ENCODE data around the gene KDM7A. TPM values are rescaled to one million over a fixed set of nuclear protein-coding genes. Genes with fewer than 3 reads are reported as not detected.
"Not testable (repeated sequence)": the region's sequence is repeated elsewhere in the genome, so short reads cannot be mapped to it uniquely, and the experiment has no call there.

Gene KDM7A
- total and polyA plus RNA-seq, 12 donors: 2.7 to 16.4 (median 11.8) TPM

GRCh38 chr7:140203556-140203955 is 26.8 kb upstream of the KDM7A start:
- H3K36me3 ChIP-seq: no peaks in the 10 kb centered on the region
- TF ChIP-seq, protein P1, sequence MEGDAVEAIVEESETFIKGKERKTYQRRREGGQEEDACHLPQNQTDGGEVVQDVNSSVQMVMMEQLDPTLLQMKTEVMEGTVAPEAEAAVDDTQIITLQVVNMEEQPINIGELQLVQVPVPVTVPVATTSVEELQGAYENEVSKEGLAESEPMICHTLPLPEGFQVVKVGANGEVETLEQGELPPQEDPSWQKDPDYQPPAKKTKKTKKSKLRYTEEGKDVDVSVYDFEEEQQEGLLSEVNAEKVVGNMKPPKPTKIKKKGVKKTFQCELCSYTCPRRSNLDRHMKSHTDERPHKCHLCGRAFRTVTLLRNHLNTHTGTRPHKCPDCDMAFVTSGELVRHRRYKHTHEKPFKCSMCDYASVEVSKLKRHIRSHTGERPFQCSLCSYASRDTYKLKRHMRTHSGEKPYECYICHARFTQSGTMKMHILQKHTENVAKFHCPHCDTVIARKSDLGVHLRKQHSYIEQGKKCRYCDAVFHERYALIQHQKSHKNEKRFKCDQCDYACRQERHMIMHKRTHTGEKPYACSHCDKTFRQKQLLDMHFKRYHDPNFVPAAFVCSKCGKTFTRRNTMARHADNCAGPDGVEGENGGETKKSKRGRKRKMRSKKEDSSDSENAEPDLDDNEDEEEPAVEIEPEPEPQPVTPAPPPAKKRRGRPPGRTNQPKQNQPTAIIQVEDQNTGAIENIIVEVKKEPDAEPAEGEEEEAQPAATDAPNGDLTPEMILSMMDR (IDR thresholded peaks at IDR 0.05): no peak
- DNase-seq (no peak), ATAC-seq (no peak)
- H3K9me3 ChIP-seq: peaks cover 0 to 13% (median 0%) of the 10 kb centered on the region in 11 donors
- H3K4me1 ChIP-seq: no peaks in the 10 kb centered on the region
- intact Hi-C loops (cut with DNase I): no loop called here
- H3K27ac ChIP-seq: no peak overlapping the region
- H3K4me3 ChIP-seq: no peak overlapping the region
- H3K27me3 ChIP-seq: no peaks in the 10 kb centered on the region

DNA sequence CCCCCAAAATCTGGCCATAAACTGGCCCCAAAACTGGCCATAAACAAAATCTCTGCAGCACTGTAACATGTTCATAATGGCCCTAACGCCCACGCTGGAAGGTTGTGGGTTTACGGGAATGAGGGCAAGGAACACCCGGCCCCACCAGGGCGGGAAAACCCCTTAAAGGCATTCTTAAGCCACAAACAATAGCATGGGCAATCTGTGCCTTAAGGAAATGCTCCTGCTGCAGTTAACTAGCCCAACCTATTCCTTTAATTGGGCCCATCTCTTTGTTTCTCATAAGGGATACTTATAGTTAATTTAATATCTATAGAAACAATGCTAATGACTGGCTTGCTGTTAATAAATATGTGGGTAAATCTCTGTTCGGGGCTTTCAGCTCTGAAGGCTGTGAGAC is 26.2 kb upstream of the KDM7A start:
- 95 to 97% methylated on average over 6 of the region's 6 CpGs for WGBS, 2 donors
- H3K27ac ChIP-seq; H3K4me1 ChIP-seq; H3K27me3 ChIP-seq; H3K4me3 ChIP-seq; H3K36me3 ChIP-seq; intact Hi-C loops (cut with DNase I); DNase-seq; ATAC-seq: not testable (repeated sequence)
- H3K9me3 ChIP-seq: peaks cover 0 to 13% (median 0%) of the 10 kb centered on the region in 11 donors

- Histone ChIP-seq H3K36me3 (no peaks in the 10 kb centered on the region), H3K27ac (no peak overlapping the region), H3K4me1 (no peaks in the 10 kb centered on the region), H3K4me3 (no peak overlapping the region), H3K9me3 (peaks cover 0 to 20% (median 0%) of the 10 kb centered on the region in 11 donors), H3K27me3 (no peaks in the 10 kb centered on the region)
- 82 to 89% methylated on average over 6 of the region's 6 CpGs for WGBS, 2 donors
- no peak for ATAC-seq
- DNase-seq: no peak
- intact Hi-C loops (cut with DNase I): no loop called here
- TF ChIP-seq, protein P1 (IDR thresholded peaks at IDR 0.05): no peak
These were observed 24.6 kb upstream of the KDM7A start for GRCh38 chr7:140201393-140201792.

GRCh38 chr7:140200061-140200989 is 23.5 kb upstream of the KDM7A start:
- 81 to 82% methylated on average over 15 of the region's 15 CpGs for WGBS, 2 donors
- TF ChIP-seq, protein P1 (IDR thresholded peaks at IDR 0.05): no peak
- DNase-seq (no peak), ATAC-seq (peak in 7 of 8 donors; percentile 55 to 92 (median 75))
- H3K27me3 ChIP-seq: no peaks in the 10 kb centered on the region
- H3K36me3 ChIP-seq: no peaks in the 10 kb centered on the region
- intact Hi-C loops (cut with DNase I): no loop called here
- no peak overlapping the region for H3K4me3 ChIP-seq
- H3K27ac ChIP-seq: no peak overlapping the region
- H3K4me1 ChIP-seq: no peaks in the 10 kb centered on the region
- H3K9me3 ChIP-seq: peaks cover 0 to 23% (median 0%) of the 10 kb centered on the region in 11 donors

- H3K4me1 ChIP-seq: peaks cover 0 to 5% (median 0%) of the 10 kb centered on the region in 9 donors
- DNase-seq: no peak
- no peak for ATAC-seq
- intact Hi-C loops (cut with DNase I): no loop called here
- H3K27me3 ChIP-seq: no peaks in the 10 kb centered on the region
- 90 to 92% methylated on average over 2 of the region's 2 CpGs for WGBS, 2 donors
- TF ChIP-seq, protein P1 (IDR thresholded peaks at IDR 0.05): no peak
- no peak overlapping the region for H3K27ac ChIP-seq
- no peaks in the 10 kb centered on the region for H3K36me3 ChIP-seq
- H3K9me3 ChIP-seq: peaks cover 0 to 11% (median 0%) of the 10 kb centered on the region in 11 donors
- H3K4me3 ChIP-seq: no peak overlapping the region
These were observed 21.2 kb upstream of the KDM7A start for GRCh38 chr7:140197938-140198337.

All from heart right ventricle (tissue), 16 donors.